ENCODE results near the gene ATP2B3. TPM values are rescaled to one million over a fixed set of nuclear protein-coding genes. Genes with fewer than 3 reads are reported as not detected.
A peak's percentile ranks its signal among the peaks of the same experiment; 100 is the strongest.

Gene ATP2B3
- polyA plus RNA-seq, 1 donor (not counting 4 experiments of a cell fraction or from before 2014, with no cell fraction given), result not detected

DNA sequence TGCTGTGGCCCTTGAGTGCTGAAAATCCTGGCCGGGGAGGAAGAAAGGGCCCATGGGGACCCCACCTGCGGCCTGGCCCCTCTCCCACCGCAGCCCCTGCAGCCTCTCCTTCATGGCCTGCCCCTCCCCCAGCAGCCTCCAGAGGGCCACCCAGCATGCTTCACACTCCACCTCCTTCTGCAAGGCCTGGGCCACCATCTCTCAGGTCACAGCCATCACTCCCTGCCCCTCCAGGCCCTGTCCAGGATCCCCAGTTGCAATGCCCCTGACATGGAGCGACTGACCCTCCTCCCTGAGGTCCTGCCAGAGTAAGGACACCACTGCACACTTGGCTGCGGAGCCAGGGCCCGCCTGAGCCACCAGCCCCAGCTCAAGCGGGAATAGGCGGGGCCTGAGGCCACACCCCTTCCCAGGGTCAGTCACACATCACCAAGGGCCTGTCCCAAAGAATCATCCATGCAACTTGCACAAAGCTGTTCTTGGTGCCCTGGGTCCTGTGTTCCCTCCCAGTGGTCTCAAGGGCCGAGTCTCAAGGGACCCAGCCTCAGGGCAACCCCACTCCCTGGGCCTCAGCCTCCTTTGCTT lies 48.6 kb downstream of the ATP2B3 start:
- DNase-seq (ENCODE audit: low read depth, low spot score) (no peak), FAIRE-seq (no peak)
- Histone ChIP-seq H2AFZ (ENCODE audit: control insufficient read depth, low read length) (no peak overlapping the region), H3K4me3 (ENCODE audit: control insufficient read depth in 2 of 3, extremely low read depth in 1 of 3, insufficient read depth in 2 of 3, low read depth in 1 of 3, low read length in 3 of 3) (no peak overlapping the region), H3K4me2 (ENCODE audit: control insufficient read depth, extremely low read depth, insufficient read depth, low read depth, low read length) (no peak overlapping the region), H3K79me2 (ENCODE audit: control insufficient read depth, insufficient read depth, low read length) (no peaks in the 10 kb centered on the region), H3K27me3 (ENCODE audit: control insufficient read depth, extremely low read depth, insufficient read depth, low read length) (peaks cover 5% of the 10 kb centered on the region), H3K9me1 (ENCODE audit: control insufficient read depth, extremely low read depth, insufficient read depth, low read length) (no peaks in the 10 kb centered on the region), H3K36me3 (ENCODE audit: control insufficient read depth in 2 of 2, extremely low read depth in 1 of 2, insufficient read depth in 2 of 2, low read length in 2 of 2) (no peaks in the 10 kb centered on the region), H3K9me3 (ENCODE audit: control insufficient read depth, low read depth, low read length) (no peaks in the 10 kb centered on the region), H4K20me1 (ENCODE audit: control insufficient read depth, extremely low read depth, insufficient read depth, low read length) (no peaks in the 10 kb centered on the region), H3K9ac (ENCODE audit: control insufficient read depth, extremely low read depth, insufficient read depth, low read length) (no peak overlapping the region), H3K27ac (ENCODE audit: control insufficient read depth, insufficient read depth, low read length) (no peak overlapping the region), H3K4me1 (ENCODE audit: control insufficient read depth, extremely low read depth, insufficient read depth, low read length) (no peaks in the 10 kb centered on the region)
- TF ChIP-seq, protein P1, sequence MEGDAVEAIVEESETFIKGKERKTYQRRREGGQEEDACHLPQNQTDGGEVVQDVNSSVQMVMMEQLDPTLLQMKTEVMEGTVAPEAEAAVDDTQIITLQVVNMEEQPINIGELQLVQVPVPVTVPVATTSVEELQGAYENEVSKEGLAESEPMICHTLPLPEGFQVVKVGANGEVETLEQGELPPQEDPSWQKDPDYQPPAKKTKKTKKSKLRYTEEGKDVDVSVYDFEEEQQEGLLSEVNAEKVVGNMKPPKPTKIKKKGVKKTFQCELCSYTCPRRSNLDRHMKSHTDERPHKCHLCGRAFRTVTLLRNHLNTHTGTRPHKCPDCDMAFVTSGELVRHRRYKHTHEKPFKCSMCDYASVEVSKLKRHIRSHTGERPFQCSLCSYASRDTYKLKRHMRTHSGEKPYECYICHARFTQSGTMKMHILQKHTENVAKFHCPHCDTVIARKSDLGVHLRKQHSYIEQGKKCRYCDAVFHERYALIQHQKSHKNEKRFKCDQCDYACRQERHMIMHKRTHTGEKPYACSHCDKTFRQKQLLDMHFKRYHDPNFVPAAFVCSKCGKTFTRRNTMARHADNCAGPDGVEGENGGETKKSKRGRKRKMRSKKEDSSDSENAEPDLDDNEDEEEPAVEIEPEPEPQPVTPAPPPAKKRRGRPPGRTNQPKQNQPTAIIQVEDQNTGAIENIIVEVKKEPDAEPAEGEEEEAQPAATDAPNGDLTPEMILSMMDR (optimal IDR thresholded peaks at IDR 0.05 in 1 of 3, IDR thresholded peaks at IDR 0.05 in 1 of 3, conservative IDR thresholded peaks at IDR 0.05 in 1 of 3; ENCODE audit: extremely low read depth in 1 of 3, insufficient read depth in 2 of 3, low read length in 3 of 3), result no peak
- TF ChIP-seq EZH2 (IDR thresholded peaks at IDR 0.05; ENCODE audit: low read length), result no peak
- dilution Hi-C loops (cut with MboI; ENCODE audit: extremely low pct_ligation_motif_present, low sequenced_read_pairs), result no loop called here

DNA sequence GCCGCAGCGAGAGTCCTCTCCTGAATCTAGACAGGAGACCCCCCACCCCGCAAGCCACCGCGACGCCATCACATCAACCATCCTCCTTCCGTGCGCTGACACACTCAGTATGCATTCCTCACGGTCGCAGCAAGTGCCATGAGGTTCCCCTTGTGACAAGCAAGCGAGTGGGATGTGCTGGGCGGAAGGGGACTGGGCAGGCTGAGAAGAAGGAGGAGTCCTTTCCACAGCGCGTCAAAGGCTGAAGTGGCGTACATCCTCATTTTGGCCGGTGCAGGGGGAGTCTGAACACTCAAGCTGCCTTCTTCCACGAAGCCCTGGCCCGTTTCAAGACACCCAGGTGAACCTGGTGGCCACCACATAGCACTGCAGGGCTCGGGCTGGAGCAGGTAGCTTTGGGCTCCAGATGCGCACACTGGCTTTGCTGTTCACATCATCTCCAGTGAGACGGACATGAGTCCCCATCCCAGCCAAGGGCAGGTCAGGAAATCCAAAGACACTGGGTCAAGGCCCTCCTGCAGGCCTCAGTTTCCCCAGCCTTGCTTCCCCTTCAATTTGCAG lies 51.1 kb downstream of the ATP2B3 start:
- H3K9me1 ChIP-seq (ENCODE audit: control insufficient read depth, extremely low read depth, insufficient read depth, low read length), result no peaks in the 10 kb centered on the region
- no peaks in the 10 kb centered on the region for H4K20me1 ChIP-seq (ENCODE audit: control insufficient read depth, extremely low read depth, insufficient read depth, low read length)
- H3K4me2 ChIP-seq (ENCODE audit: control insufficient read depth, extremely low read depth, insufficient read depth, low read depth, low read length), result no peak overlapping the region
- no peaks in the 10 kb centered on the region for H3K4me1 ChIP-seq (ENCODE audit: control insufficient read depth, extremely low read depth, insufficient read depth, low read length)
- no peak overlapping the region for H2AFZ ChIP-seq (ENCODE audit: control insufficient read depth, low read length)
- dilution Hi-C loops (cut with MboI; ENCODE audit: extremely low pct_ligation_motif_present, low sequenced_read_pairs), result no loop called here
- H3K4me3 ChIP-seq (ENCODE audit: control insufficient read depth in 2 of 3, extremely low read depth in 1 of 3, insufficient read depth in 2 of 3, low read depth in 1 of 3, low read length in 3 of 3), result no peak overlapping the region
- TF ChIP-seq EZH2 (IDR thresholded peaks at IDR 0.05; ENCODE audit: low read length), result no peak
- TF ChIP-seq, protein P1 (optimal IDR thresholded peaks at IDR 0.05 in 1 of 3, IDR thresholded peaks at IDR 0.05 in 1 of 3, conservative IDR thresholded peaks at IDR 0.05 in 1 of 3; ENCODE audit: extremely low read depth in 1 of 3, insufficient read depth in 2 of 3, low read length in 3 of 3), result peak in 2 of 3 experiments; percentile 12 to 26
- no peak for DNase-seq (ENCODE audit: low read depth, low spot score)
- H3K36me3 ChIP-seq (ENCODE audit: control insufficient read depth in 2 of 2, extremely low read depth in 1 of 2, insufficient read depth in 2 of 2, low read length in 2 of 2), result no peaks in the 10 kb centered on the region
- H3K9me3 ChIP-seq (ENCODE audit: control insufficient read depth, low read depth, low read length), result no peaks in the 10 kb centered on the region
- no peak overlapping the region for H3K9ac ChIP-seq (ENCODE audit: control insufficient read depth, extremely low read depth, insufficient read depth, low read length)
- H3K27ac ChIP-seq (ENCODE audit: control insufficient read depth, insufficient read depth, low read length), result no peak overlapping the region
- H3K79me2 ChIP-seq (ENCODE audit: control insufficient read depth, insufficient read depth, low read length), result no peaks in the 10 kb centered on the region
- peaks cover 5% of the 10 kb centered on the region for H3K27me3 ChIP-seq (ENCODE audit: control insufficient read depth, extremely low read depth, insufficient read depth, low read length)
- FAIRE-seq, result no peak

All from keratinocyte (primary cell).